ENCODE results near the gene C1QTNF5.

DNA sequence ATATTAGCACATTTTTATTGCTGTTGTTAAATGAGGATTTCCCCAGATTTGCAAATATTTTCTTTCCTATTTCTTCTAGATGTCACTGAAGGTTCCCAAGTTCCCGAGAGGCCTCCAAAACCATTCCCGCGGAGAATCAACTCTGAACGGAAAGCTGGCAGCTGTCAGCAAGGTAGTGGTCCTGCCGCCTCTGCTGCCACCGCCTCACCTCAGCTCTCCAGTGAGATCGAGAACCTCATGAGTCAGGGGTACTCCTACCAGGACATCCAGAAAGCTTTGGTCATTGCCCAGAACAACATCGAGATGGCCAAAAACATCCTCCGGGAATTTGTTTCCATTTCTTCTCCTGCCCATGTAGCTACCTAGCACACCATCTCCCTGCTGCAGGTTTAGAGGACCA lies 41.3 kb downstream of the C1QTNF5 start:
- TF ChIP-seq CTCF (IDR thresholded peaks at IDR 0.05; ENCODE audit: poor library complexity, severe bottlenecking) (no peak), SMC3 (conservative IDR thresholded peaks at IDR 0.05; ENCODE audit: poor library complexity) (no peak), POLR2AphosphoS5 (IDR thresholded peaks at IDR 0.05) (no peak), RAD21 (conservative IDR thresholded peaks at IDR 0.05) (no peak), EZH2 (IDR thresholded peaks at IDR 0.05; ENCODE audit: borderline replicate concordance, insufficient read depth, low read length, poor library complexity, severe bottlenecking) (no peak), EP300 (conservative IDR thresholded peaks at IDR 0.05; ENCODE audit: poor library complexity, severe bottlenecking) (no peak), MXI1 (conservative IDR thresholded peaks at IDR 0.05; ENCODE audit: poor library complexity, severe bottlenecking) (no peak), TAF1 (IDR thresholded peaks at IDR 0.05; ENCODE audit: low read depth) (no peak)
- TF ChIP-seq, protein P1, sequence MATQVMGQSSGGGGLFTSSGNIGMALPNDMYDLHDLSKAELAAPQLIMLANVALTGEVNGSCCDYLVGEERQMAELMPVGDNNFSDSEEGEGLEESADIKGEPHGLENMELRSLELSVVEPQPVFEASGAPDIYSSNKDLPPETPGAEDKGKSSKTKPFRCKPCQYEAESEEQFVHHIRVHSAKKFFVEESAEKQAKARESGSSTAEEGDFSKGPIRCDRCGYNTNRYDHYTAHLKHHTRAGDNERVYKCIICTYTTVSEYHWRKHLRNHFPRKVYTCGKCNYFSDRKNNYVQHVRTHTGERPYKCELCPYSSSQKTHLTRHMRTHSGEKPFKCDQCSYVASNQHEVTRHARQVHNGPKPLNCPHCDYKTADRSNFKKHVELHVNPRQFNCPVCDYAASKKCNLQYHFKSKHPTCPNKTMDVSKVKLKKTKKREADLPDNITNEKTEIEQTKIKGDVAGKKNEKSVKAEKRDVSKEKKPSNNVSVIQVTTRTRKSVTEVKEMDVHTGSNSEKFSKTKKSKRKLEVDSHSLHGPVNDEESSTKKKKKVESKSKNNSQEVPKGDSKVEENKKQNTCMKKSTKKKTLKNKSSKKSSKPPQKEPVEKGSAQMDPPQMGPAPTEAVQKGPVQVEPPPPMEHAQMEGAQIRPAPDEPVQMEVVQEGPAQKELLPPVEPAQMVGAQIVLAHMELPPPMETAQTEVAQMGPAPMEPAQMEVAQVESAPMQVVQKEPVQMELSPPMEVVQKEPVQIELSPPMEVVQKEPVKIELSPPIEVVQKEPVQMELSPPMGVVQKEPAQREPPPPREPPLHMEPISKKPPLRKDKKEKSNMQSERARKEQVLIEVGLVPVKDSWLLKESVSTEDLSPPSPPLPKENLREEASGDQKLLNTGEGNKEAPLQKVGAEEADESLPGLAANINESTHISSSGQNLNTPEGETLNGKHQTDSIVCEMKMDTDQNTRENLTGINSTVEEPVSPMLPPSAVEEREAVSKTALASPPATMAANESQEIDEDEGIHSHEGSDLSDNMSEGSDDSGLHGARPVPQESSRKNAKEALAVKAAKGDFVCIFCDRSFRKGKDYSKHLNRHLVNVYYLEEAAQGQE (IDR thresholded peaks at IDR 0.05; ENCODE audit: borderline replicate concordance): no peak
